HAP-1 (cell line): ENCODE data around the gene SNTG2.
"Not testable (repeated sequence)": the region's sequence is repeated elsewhere in the genome, so short reads cannot be mapped to it uniquely, and the experiment has no call there.

Source experiments
- DNase-seq, 2 experiments: peaks; one replicate each; pipeline ENCODE4 v3.0.0-alpha.2; 2016 to 2020; ENCODE audit warnings: low spot score in 2 of 2
- H3K27me3 ChIP-seq: fragments of 250-450 bp; sonication (Bioruptor Pico); 2 replicates; pipeline ENCODE4 v1.5.1; 2020; ENCODE audit warnings: low read depth, mild to moderate bottlenecking, moderate library complexity
- H3K36me3 ChIP-seq: fragments of 250-450 bp; sonication (Bioruptor Pico); replicated peaks from 2 replicates; pipeline ENCODE4 v1.5.1; 2020; ENCODE audit warnings: mild to moderate bottlenecking
- H3K4me1 ChIP-seq: fragments of 250-450 bp; sonication (Bioruptor Pico); 2 replicates; pipeline ENCODE4 v1.5.1; 2020; ENCODE audit warnings: mild to moderate bottlenecking
- H3K4me3 ChIP-seq: fragments of 250-450 bp; sonication (Bioruptor Pico); 2 replicates; pipeline ENCODE4 v1.5.1; 2020; ENCODE audit warnings: mild to moderate bottlenecking, moderate library complexity
- H3K9me3 ChIP-seq: fragments of 250-450 bp; sonication (Bioruptor Pico); 2 replicates; pipeline ENCODE4 v1.5.1; 2020; ENCODE audit warnings: mild to moderate bottlenecking, moderate library complexity
- in situ Hi-C: fragments of 300-500 bp; cut with MboI; formaldehyde crosslinking; loops from 3 replicates; pipeline ENCODE4 v1.14.3; 2020; ENCODE audit warnings: low sequenced_read_pairs, inconsistent platforms, mixed read lengths

Gene SNTG2

GRCh38 chr2:1222056-1222455 is 271.4 kb downstream of the SNTG2 start:
- Histone ChIP-seq H3K9me3 (no peaks in the 10 kb centered on the region), H3K36me3 (no peaks in the 10 kb centered on the region), H3K27me3 (no peaks in the 10 kb centered on the region), H3K4me1 (no peaks in the 10 kb centered on the region), H3K4me3 (no peak overlapping the region)
- no peak for DNase-seq
- in situ Hi-C loops: no loop called here

- in situ Hi-C loops: no loop called here
- H3K36me3 ChIP-seq: no peaks in the 10 kb centered on the region
- no peaks in the 10 kb centered on the region for H3K4me1 ChIP-seq
- no peaks in the 10 kb centered on the region for H3K9me3 ChIP-seq
- H3K4me3 ChIP-seq: no peak overlapping the region
- H3K27me3 ChIP-seq: no peaks in the 10 kb centered on the region
- DNase-seq: no peak
Measured at GRCh38 chr2:1223791-1224190, 273.1 kb downstream of the SNTG2 start.

GRCh38 chr2:1224901-1225300 is 274.3 kb downstream of the SNTG2 start:
- Histone ChIP-seq H3K4me3 (no peak overlapping the region), H3K4me1 (no peaks in the 10 kb centered on the region), H3K27me3 (no peaks in the 10 kb centered on the region), H3K36me3 (no peaks in the 10 kb centered on the region), H3K9me3 (no peaks in the 10 kb centered on the region)
- in situ Hi-C loops: no loop called here
- no peak for DNase-seq

DNA sequence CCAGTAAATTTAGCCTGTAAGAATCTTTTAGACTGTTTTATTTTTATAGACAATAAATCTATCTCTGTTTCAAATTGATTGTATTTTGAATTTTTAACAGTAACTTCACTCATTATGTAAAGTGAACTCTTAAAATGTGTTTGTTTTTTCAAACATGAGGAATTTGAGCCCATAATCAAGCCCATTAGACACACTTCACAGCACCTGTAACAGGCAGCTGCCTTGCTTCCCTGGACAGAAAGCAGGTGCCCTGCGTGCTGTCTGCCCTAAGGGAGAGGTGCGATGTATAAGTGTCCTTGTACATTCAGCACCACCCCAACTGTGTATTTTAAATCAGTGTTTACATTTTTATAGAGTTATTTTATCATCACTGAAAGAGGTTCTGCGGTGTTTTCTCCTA is 276.1 kb downstream of the SNTG2 start:
- Histone ChIP-seq H3K4me3 (no peak overlapping the region), H3K9me3 (no peaks in the 10 kb centered on the region), H3K27me3 (no peaks in the 10 kb centered on the region), H3K36me3 (no peaks in the 10 kb centered on the region), H3K4me1 (no peaks in the 10 kb centered on the region)
- DNase-seq: no peak
- in situ Hi-C loops: no loop called here

DNA sequence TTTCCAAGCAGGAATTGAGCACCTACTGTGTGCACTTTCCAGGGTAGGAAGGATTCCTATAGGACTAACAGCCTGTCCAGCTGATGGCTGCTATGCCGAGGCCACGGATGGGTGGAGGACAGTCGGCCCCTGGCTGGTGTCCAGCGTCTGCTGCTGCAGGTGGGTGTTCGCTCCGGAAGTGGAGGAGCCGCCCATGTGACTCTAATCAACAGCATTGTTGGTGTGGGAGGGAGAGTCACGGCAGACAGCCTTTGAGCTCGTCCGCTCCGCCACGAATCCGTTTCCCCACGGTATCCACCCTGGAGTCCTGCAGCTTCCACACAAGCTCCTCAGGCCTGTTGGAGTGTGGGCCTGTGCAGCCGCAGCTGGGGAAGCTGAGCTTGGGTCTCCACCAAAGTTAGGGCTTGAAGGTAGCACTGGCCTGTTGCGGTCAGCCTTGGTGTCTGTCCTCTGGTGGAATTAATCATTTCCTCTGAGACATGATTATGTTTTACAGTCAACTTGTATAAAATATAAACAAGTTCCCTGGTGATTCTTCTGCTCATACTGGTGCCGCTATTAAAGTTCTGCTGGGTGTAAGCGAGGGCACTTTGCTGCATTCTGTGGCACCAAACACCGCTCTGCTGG is 276.7 kb downstream of the SNTG2 start:
- no peak for DNase-seq
- no peaks in the 10 kb centered on the region for H3K4me1 ChIP-seq
- H3K4me3 ChIP-seq: no peak overlapping the region
- no peaks in the 10 kb centered on the region for H3K27me3 ChIP-seq
- H3K9me3 ChIP-seq: no peaks in the 10 kb centered on the region
- in situ Hi-C loops: no loop called here
- no peaks in the 10 kb centered on the region for H3K36me3 ChIP-seq

DNA sequence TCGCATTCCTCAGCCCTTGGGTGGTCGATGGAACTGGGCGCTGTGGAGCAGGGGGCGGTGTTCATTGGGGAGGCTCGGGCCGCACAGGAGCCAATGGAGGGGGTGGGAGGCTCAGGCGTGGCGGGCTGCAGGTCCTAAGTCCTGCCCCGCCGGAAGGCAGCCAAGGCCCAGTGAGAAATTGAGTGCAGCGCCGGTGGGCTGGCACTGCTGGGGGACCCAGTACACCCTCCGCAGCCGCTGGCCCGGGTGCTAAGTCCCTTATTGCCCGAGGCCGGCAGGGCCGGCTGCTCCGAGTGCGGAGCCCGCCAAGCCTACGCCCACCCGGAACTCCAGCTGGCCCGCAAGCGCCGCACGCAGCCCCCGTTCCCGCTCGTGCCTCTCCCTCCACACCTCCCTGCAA is 278.9 kb downstream of the SNTG2 start:
- DNase-seq, H3K9me3 ChIP-seq, H3K4me3 ChIP-seq, H3K4me1 ChIP-seq, H3K27me3 ChIP-seq, in situ Hi-C loops, H3K36me3 ChIP-seq: not testable (repeated sequence)

GRCh38 chr2:1230155-1230893 is 279.7 kb downstream of the SNTG2 start:
- in situ Hi-C loops: no loop called here
- Histone ChIP-seq H3K9me3 (no peaks in the 10 kb centered on the region), H3K4me3 (no peak overlapping the region), H3K4me1 (no peaks in the 10 kb centered on the region), H3K36me3 (no peaks in the 10 kb centered on the region), H3K27me3 (no peaks in the 10 kb centered on the region)
- DNase-seq: no peak

GRCh38 chr2:1231466-1232063 is 280.9 kb downstream of the SNTG2 start:
- no peak overlapping the region for H3K4me3 ChIP-seq
- no peaks in the 10 kb centered on the region for H3K27me3 ChIP-seq
- no peaks in the 10 kb centered on the region for H3K4me1 ChIP-seq
- no peaks in the 10 kb centered on the region for H3K36me3 ChIP-seq
- no peak for DNase-seq
- in situ Hi-C loops: no loop called here
- no peaks in the 10 kb centered on the region for H3K9me3 ChIP-seq

DNA sequence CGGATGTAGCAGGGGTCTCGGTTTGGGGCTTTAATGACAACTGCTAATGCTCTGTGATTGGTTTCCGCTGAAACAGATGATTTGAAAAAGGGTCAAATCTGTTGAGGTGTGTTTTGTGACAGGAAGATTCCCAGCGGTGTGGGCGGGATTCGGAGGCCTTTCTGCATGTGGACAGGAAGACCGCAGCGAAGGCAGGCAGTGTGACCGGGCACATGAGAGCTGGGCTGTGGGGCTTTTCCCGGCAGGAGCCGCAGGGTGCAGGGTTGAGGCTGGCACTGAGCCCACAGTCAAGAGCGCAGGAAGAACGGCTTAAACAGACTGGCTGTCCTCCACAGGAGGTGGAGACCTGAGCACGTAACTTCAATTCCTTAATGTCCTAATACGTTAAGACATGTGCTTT is 282.6 kb downstream of the SNTG2 start:
- in situ Hi-C loops: no loop called here
- no peaks in the 10 kb centered on the region for H3K36me3 ChIP-seq
- no peaks in the 10 kb centered on the region for H3K4me1 ChIP-seq
- DNase-seq: no peak
- H3K27me3 ChIP-seq: no peaks in the 10 kb centered on the region
- H3K4me3 ChIP-seq: no peak overlapping the region
- no peaks in the 10 kb centered on the region for H3K9me3 ChIP-seq

GRCh38 chr2:1234731-1235308 is 284.2 kb downstream of the SNTG2 start:
- H3K4me1 ChIP-seq: no peaks in the 10 kb centered on the region
- no peak overlapping the region for H3K4me3 ChIP-seq
- no peaks in the 10 kb centered on the region for H3K36me3 ChIP-seq
- no peaks in the 10 kb centered on the region for H3K27me3 ChIP-seq
- in situ Hi-C loops: no loop called here
- H3K9me3 ChIP-seq: no peaks in the 10 kb centered on the region
- DNase-seq: no peak

- Histone ChIP-seq H3K9me3 (no peaks in the 10 kb centered on the region), H3K4me3 (no peak overlapping the region), H3K36me3 (no peaks in the 10 kb centered on the region), H3K27me3 (no peaks in the 10 kb centered on the region), H3K4me1 (no peaks in the 10 kb centered on the region)
- in situ Hi-C loops: no loop called here
- DNase-seq: no peak
Measured at GRCh38 chr2:1235806-1236205, 285.2 kb downstream of the SNTG2 start.

DNA sequence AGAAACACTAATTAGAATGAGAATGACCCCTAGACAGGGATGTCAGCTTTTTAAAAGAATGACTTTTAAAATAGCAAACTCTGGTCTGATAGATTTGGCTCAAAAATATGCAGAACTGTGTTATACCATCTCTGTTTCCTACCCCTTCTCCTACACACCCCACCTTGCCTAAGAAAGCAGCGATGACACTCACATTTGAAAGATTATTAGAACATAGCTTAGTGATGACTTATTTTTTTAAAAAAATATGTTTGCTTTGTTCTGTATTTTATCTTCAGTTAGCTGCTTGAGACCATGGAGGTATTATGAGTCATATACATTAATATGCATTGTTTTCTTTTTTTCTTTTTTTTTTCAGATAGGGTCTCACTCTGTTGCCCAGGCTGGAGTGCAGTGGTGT is 286.0 kb downstream of the SNTG2 start:
- in situ Hi-C loops: no loop called here
- DNase-seq: no peak
- H3K27me3 ChIP-seq: no peaks in the 10 kb centered on the region
- H3K36me3 ChIP-seq: no peaks in the 10 kb centered on the region
- H3K4me3 ChIP-seq: no peak overlapping the region
- H3K9me3 ChIP-seq: no peaks in the 10 kb centered on the region
- no peaks in the 10 kb centered on the region for H3K4me1 ChIP-seq

DNA sequence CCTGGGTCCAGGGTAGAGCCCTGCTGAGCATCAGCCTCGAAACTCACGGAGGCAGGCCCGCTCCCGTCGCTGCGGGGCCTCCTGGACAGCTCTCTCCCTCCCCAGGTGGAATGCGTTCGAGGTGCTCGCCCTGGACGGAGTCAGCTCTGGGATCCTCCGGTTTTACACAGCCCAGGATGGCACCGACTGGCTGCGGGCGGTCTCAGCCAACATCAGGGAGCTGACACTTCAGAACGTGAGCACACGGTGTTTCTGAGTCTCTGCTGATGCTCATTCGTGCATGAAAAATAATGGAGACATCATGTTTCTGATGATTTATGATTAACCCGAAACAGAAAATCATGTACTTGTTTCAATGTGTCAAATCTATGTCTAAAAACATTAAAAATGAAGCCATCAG is 287.1 kb downstream of the SNTG2 start:
- Histone ChIP-seq H3K27me3 (no peaks in the 10 kb centered on the region), H3K4me3 (no peak overlapping the region), H3K36me3 (no peaks in the 10 kb centered on the region), H3K4me1 (no peaks in the 10 kb centered on the region), H3K9me3 (no peaks in the 10 kb centered on the region)
- no peak for DNase-seq
- in situ Hi-C loops: no loop called here

DNA sequence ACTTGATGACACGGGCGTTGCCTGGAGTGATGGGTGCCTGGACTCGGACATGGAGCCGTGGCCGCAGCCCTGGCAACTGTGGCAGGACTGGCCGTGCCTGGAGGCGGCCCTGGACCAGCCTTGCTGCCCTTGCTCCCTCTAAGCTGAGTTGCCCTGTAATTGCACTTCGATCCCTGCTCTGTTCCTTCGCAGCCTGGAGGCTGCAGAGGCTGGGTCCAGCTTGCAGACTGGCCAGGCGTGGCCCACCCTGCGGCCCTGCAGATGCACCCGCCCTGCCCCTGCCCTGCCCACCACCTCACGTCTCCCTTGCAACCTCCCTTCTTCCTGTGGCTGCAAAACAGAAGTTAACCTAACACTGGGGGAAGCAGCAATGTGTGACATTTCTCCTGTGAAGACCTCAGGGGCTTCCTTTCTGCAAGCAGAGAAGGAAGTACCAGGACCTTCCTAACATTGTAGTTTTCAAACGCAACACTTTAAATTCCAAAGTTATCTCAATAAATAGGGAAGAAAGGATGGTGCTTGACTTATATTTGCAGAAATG is 288.0 kb downstream of the SNTG2 start:
- H3K4me1 ChIP-seq: no peaks in the 10 kb centered on the region
- no peak for DNase-seq
- no peaks in the 10 kb centered on the region for H3K36me3 ChIP-seq
- H3K9me3 ChIP-seq: no peaks in the 10 kb centered on the region
- H3K27me3 ChIP-seq: no peaks in the 10 kb centered on the region
- in situ Hi-C loops: no loop called here
- no peak overlapping the region for H3K4me3 ChIP-seq
